Chondrocyte (in vitro differentiated cells): Measurements from ENCODE around the gene SLC22A23. TPM values are rescaled to one million over a fixed set of nuclear protein-coding genes. Genes with fewer than 3 reads are reported as not detected.

ENCODE experiments used
- DNase-seq: peaks from one replicate; pipeline ENCODE4 v3.0.0; 2021; ENCODE audit warnings: mixed read lengths, low spot score
- H3K27ac Mint-ChIP-seq: one replicate; pipeline ENCODE4 v1.8.0; 2021; ENCODE audit warnings: mild to moderate bottlenecking, moderate library complexity, mixed read lengths; ENCODE audit not compliant: unreplicated experiment
- H3K27me3 Mint-ChIP-seq: 2 replicates; pipeline ENCODE4 v1.8.0; 2021; ENCODE audit warnings: low read depth, mixed read lengths
- H3K36me3 Mint-ChIP-seq: 2 replicates; pipeline ENCODE4 v1.8.0; 2021; ENCODE audit warnings: low read depth, mixed read lengths
- H3K4me1 Mint-ChIP-seq: 2 replicates; pipeline ENCODE4 v1.8.0; 2021; ENCODE audit warnings: low read depth, mild to moderate bottlenecking, mixed read lengths
- H3K4me3 Mint-ChIP-seq: one replicate; pipeline ENCODE4 v1.8.0; 2021; ENCODE audit warnings: mild to moderate bottlenecking, moderate library complexity, mixed read lengths; ENCODE audit not compliant: unreplicated experiment
- H3K9me3 Mint-ChIP-seq: 2 replicates; pipeline ENCODE4 v1.8.0; 2021; ENCODE audit warnings: low read depth, mixed read lengths
- CTCF ChIP-seq: fragments of 200-600 bp; sonication (generic); IDR thresholded peaks from 2 replicates; pipeline ENCODE4 v1.5.0; 2021; ENCODE audit warnings: antibody characterized with exemption, mild to moderate bottlenecking, moderate library complexity
- total RNA-seq: library from RNA; stranded (reverse); gene quantifications from 3 replicates; pipeline ENCODE4 v1.2.1, GENCODE V29; 2021

The SLC22A23 gene
- total RNA-seq, 1 donor from 2014 or later: 36.4 TPM

GRCh38 chr6:3339811-3340210 is 117.0 kb downstream of the SLC22A23 start:
- no peak for TF ChIP-seq CTCF
- Mint-ChIP-seq H3K27me3 (no peaks in the 10 kb centered on the region), H3K9me3 (no peaks in the 10 kb centered on the region), H3K27ac (peak overlapping the region; percentile 91), H3K4me1 (peaks cover 49% of the 10 kb centered on the region), H3K4me3 (no peak overlapping the region), H3K36me3 (no peaks in the 10 kb centered on the region)
- DNase-seq: no peak

- H3K4me3 Mint-ChIP-seq: no peak overlapping the region
- H3K27ac Mint-ChIP-seq: peak overlapping the region; percentile 18
- no peaks in the 10 kb centered on the region for H3K9me3 Mint-ChIP-seq
- no peak for DNase-seq
- peak; percentile 30 for TF ChIP-seq CTCF
- no peaks in the 10 kb centered on the region for H3K36me3 Mint-ChIP-seq
- no peaks in the 10 kb centered on the region for H3K27me3 Mint-ChIP-seq
- peaks cover 53% of the 10 kb centered on the region for H3K4me1 Mint-ChIP-seq
These were observed 119.1 kb downstream of the SLC22A23 start for GRCh38 chr6:3337521-3338350.

- H3K4me1 Mint-ChIP-seq: peaks cover 46% of the 10 kb centered on the region
These were observed 119.9 kb downstream of the SLC22A23 start for GRCh38 chr6:3336859-3337515.

GRCh38 chr6:3336066-3336786 is 120.6 kb downstream of the SLC22A23 start:
- no peaks in the 10 kb centered on the region for H3K9me3 Mint-ChIP-seq
- no peak overlapping the region for H3K4me3 Mint-ChIP-seq
- H3K4me1 Mint-ChIP-seq: peaks cover 38% of the 10 kb centered on the region
- no peak for DNase-seq
- TF ChIP-seq CTCF: no peak
- no peaks in the 10 kb centered on the region for H3K36me3 Mint-ChIP-seq
- no peaks in the 10 kb centered on the region for H3K27me3 Mint-ChIP-seq
- no peak overlapping the region for H3K27ac Mint-ChIP-seq

More at GRCh38 chr6:3336859-3337515, 119.9 kb downstream of the SLC22A23 start:
- no peaks in the 10 kb centered on the region for H3K9me3 Mint-ChIP-seq
- H3K36me3 Mint-ChIP-seq: no peaks in the 10 kb centered on the region
- no peak overlapping the region for H3K4me3 Mint-ChIP-seq
- DNase-seq: no peak
- TF ChIP-seq CTCF: no peak
- peak overlapping the region; percentile 18 for H3K27ac Mint-ChIP-seq
- no peaks in the 10 kb centered on the region for H3K27me3 Mint-ChIP-seq

GRCh38 chr6:3335169-3335568 is 121.7 kb downstream of the SLC22A23 start:
- Mint-ChIP-seq H3K4me3 (no peak overlapping the region), H3K27me3 (no peaks in the 10 kb centered on the region), H3K27ac (no peak overlapping the region), H3K4me1 (peaks cover 32% of the 10 kb centered on the region), H3K36me3 (no peaks in the 10 kb centered on the region), H3K9me3 (no peaks in the 10 kb centered on the region)
- TF ChIP-seq CTCF: no peak
- DNase-seq: no peak
